RWPE1 (cell line): ENCODE results near the gene AUTS2.

Source experiments
- CTCF ChIA-PET: fragments of 350-600 bp; sonication (Branson Sonifier 250); formaldehyde crosslinking; extraction: SDS; loops from one replicate; lab custom pipeline; 2021; lab: Yijun Ruan, JAX
- POLR2A ChIA-PET: fragments of 400-600 bp; formaldehyde crosslinking; extraction: SDS; loops from one replicate; lab custom pipeline; 2020; ENCODE audit warnings: antibody characterized with exemption; ENCODE audit not compliant: low non-redundant PET; lab: Yijun Ruan, JAX
- DNase-seq: peaks from one replicate; pipeline ENCODE4 v3.0.0; 2012; ENCODE audit warnings: low spot score
- H3K27ac ChIP-seq: fragments of 450-650 bp; 2 replicates; pipeline ENCODE4 v1.5.1; 2017
- TF ChIP-seq, protein P1 (sequence below): fragments of 450-650 bp; conservative IDR thresholded peaks from 2 replicates; pipeline ENCODE4 v1.5.1; 2017; ENCODE audit warnings: low read depth, mild to moderate bottlenecking

AUTS2 gene

GRCh38 chr7:69651101-69651590 is 52.9 kb downstream of the AUTS2 start:
- ChIA-PET POLR2A (no interaction called here), CTCF (no interaction called here)
- TF ChIP-seq, protein P1, sequence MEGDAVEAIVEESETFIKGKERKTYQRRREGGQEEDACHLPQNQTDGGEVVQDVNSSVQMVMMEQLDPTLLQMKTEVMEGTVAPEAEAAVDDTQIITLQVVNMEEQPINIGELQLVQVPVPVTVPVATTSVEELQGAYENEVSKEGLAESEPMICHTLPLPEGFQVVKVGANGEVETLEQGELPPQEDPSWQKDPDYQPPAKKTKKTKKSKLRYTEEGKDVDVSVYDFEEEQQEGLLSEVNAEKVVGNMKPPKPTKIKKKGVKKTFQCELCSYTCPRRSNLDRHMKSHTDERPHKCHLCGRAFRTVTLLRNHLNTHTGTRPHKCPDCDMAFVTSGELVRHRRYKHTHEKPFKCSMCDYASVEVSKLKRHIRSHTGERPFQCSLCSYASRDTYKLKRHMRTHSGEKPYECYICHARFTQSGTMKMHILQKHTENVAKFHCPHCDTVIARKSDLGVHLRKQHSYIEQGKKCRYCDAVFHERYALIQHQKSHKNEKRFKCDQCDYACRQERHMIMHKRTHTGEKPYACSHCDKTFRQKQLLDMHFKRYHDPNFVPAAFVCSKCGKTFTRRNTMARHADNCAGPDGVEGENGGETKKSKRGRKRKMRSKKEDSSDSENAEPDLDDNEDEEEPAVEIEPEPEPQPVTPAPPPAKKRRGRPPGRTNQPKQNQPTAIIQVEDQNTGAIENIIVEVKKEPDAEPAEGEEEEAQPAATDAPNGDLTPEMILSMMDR, result no peak
- no peak overlapping the region for H3K27ac ChIP-seq
- no peak for DNase-seq

- H3K27ac ChIP-seq, result no peak overlapping the region
- ChIA-PET POLR2A (no interaction called here), CTCF (no interaction called here)
- no peak for DNase-seq
- TF ChIP-seq, protein P1, result no peak
Observed at GRCh38 chr7:69652947-69653701, 54.8 kb downstream of the AUTS2 start.

DNA sequence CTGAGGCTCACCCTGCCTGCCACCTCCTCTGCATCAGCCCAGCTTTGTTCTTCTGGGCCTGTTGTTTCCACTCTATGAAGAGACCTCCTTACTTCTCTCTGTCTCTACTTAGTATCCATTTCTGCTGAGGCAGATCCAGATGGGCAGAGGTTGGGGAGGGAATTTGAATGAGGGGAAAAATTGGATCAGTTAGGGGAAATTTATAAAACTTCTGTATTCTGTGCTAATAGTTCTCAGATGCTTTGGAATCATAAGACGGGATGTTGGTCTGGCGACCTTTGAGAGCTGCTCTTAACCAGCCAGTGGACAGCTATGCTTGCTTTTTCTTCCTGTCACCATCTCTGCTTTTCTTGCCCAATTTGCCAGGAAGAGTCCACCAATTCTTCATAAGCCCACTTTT is 55.5 kb downstream of the AUTS2 start:
- no peak for DNase-seq
- ChIA-PET POLR2A (no interaction called here), CTCF (interaction anchor here (0.5 kb wide), 1 partner anchor 87 kb away, joined by 3 read pairs; no protein-coding TSS in a partner anchor)
- no peak overlapping the region for H3K27ac ChIP-seq
- TF ChIP-seq, protein P1, result no peak

DNA sequence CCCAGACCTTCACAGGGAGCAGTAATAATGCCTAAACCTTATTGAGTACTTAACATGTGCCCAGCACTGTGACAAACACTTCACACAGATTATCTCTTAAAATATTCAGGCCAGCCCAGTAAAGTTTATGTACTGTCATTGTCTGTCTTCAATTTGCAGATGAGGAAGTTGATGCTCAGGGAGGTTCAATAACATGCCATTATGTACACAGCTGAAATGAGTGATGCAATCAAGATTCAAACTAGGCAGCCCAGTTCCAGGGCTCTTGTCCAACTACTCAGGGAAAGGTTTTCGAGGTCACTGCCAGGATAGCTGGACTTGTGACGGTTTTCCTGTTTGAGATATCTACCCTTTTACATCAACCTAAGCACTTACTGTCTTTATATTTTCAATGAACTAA is 56.1 kb downstream of the AUTS2 start:
- no peak for DNase-seq
- TF ChIP-seq, protein P1, result no peak
- POLR2A ChIA-PET, result no interaction called here
- CTCF ChIA-PET, result interaction anchor here (0.5 kb wide), 1 partner anchor 88 kb away, joined by 3 read pairs; no protein-coding TSS in a partner anchor
- H3K27ac ChIP-seq, result no peak overlapping the region

- H3K27ac ChIP-seq, result no peak overlapping the region
- TF ChIP-seq, protein P1, result no peak
- CTCF ChIA-PET, result interaction anchor here (0.6 kb wide), 1 partner anchor 273 kb away, joined by 3 read pairs; no protein-coding TSS in a partner anchor
- no peak for DNase-seq
- POLR2A ChIA-PET, result no interaction called here
Observed at GRCh38 chr7:69654849-69655707, 56.8 kb downstream of the AUTS2 start.

DNA sequence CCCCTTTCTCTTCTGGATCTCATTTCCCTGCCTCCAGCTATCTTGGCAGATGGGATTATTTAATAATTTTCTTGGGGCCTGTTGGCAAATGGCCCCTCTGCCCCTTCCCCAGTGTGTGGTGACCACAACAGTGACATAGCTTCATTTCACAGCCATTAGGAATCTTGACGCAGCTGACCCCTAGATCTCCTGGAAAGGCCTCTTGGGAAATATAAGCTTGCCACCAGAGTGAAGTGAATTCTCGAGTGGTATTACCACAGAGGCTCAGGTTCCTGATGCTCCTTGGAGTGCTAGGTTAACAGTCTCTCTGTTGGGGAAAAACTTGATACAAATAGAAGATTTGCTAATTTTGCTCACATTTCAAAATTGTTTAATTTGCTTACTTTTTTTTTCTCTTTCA is 57.8 kb downstream of the AUTS2 start:
- no peak for DNase-seq
- TF ChIP-seq, protein P1, result no peak
- ChIA-PET POLR2A (no interaction called here), CTCF (no interaction called here)
- no peak overlapping the region for H3K27ac ChIP-seq
